Activated naive CD8-positive, alpha-beta T cell treated with anti-CD3 and anti-CD28 coated beads, Interleukin-2, amount 50 U/mL, for 16 hours (primary cell): ENCODE measurements around the gene KRT3.
"Not testable (repeated sequence)": the region's sequence is repeated elsewhere in the genome, so short reads cannot be mapped to it uniquely, and the experiment has no call there.

Experiments
- DNase-seq: peaks from one replicate; pipeline ENCODE4 v3.0.0-alpha.2; 2020; ENCODE audit warnings: low read depth, low spot score

KRT3 gene

GRCh38 chr12:52760623-52761022 is 35.3 kb downstream of the KRT3 start:
- no peak for DNase-seq

DNA sequence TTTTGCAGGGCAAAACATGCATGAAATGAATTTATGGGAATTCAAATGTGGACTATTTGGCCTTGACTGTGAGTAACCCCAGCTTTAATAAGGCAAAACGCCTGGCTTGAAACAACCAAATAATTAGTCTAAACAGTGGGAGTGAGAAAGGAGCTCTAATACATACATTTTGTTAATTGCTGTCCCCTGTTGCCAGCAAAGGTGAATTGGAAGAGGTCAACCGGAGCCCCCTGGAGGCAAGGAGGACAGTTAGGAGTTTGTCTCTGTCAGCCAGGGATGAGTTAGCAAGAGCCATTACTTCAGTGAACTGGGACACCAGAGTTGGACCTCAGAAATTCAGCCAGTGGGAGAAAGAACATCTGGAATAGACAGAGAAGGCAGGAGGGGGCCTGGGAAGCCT is 36.2 kb downstream of the KRT3 start:
- no peak for DNase-seq

DNA sequence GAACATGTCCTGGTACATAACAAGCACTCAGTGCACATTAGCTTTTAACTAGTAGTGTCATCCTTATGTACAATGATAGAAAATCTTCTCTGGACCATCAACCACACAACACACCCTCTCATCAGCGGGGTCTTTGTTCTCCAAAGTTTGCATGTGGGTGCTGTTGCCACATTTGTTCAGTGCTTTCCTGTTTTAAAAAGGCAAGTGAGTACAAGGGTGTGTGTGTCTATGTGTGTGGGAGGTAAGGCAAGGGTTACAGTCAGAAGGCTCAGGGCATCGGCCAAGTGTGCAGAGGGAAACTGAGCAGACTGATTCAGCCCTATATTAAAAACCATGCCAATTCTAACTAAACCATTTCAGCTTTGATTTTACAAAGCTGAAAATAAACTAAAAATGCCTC is 36.7 kb downstream of the KRT3 start:
- DNase-seq, result no peak

- DNase-seq, result no peak
Measured at GRCh38 chr12:52757449-52758176, 38.3 kb downstream of the KRT3 start.

GRCh38 chr12:52756281-52756960 is 39.5 kb downstream of the KRT3 start:
- DNase-seq, result no peak

- DNase-seq, result no peak
Measured at GRCh38 chr12:52755533-52755932, 40.4 kb downstream of the KRT3 start.

- no peak for DNase-seq
Measured at GRCh38 chr12:52754135-52754534, 41.8 kb downstream of the KRT3 start.

- no peak for DNase-seq
Measured at GRCh38 chr12:52753283-52753682, 42.6 kb downstream of the KRT3 start.

DNA sequence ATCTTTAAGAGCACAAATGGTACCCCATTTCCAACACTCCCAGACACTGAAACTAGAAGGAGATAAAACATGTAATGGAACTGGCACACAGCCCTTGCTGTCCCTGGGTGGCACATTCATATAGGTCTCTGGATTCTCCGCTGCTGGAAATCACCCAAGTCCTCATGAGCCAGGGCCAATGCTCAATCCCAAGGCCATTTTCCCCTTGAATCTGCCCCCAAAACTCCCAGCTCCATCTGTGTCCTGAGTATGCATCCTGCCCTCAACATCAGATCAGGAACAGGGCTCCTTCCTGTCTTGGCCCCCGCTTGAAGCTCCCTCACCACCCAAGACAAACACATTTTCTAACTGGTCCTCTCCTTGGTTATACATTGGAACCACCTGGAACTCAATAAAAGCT is 43.4 kb downstream of the KRT3 start:
- no peak for DNase-seq

DNA sequence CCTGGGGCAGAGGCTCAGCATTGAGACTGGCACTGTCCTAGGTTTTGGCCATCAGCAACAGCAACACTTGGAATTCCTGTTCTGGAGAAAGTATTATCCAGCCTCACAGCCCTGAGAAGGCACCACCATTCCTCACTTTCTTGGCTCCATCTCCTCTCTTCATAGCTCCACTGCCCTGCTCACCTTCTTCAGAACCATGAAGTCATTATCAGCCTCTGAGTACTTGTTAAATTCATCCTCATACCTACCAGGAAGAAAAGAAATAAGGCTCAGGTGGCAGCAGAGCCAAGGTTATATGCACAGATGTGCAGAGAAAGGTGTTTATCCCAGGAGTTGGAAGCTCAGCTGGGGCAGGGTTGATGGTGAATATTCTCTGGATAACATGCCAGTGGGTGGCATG is 44.1 kb downstream of the KRT3 start:
- no peak for DNase-seq

DNA sequence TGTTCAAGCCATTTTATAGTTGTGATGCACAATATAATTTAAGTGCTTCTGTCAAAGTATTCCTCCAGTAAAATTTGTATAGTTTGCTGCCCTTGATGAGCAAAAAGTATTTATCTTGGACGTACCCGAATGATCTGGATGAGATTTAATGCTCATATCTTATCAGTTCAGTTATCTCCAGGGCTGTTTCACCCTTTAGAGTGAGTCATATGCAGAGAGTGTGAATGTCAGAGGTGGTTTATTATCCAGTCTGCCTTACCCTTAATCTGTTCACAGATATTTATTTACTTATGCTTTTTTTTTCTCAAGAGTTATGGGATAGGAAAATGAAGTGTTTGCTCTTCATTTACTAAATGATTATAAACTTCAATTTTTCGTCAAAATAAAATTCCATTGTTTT is 45.4 kb downstream of the KRT3 start:
- DNase-seq, result not testable (repeated sequence)

DNA sequence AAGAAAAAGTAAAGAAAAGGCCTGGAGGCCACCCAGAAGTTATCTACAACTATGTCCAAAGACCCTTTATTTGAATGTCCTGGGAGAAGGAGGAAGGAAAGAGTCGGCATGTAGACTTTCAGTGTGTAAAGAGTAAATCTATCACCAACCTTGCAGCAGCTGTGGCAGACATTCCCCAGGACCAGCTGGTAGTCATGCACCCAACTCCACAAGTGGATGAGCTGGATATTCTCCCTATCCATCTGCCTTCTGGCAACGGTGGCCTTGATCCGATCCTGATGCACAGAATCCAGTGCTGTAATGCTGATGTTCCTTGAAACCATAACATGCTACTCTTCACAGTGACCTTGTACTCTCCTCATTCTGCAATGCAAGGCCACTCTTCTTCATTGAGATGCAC is 46.1 kb downstream of the KRT3 start:
- no peak for DNase-seq

GRCh38 chr12:52748578-52748977 is 47.3 kb downstream of the KRT3 start:
- no peak for DNase-seq

GRCh38 chr12:52745554-52745953 is 50.4 kb downstream of the KRT3 start:
- DNase-seq, result no peak

DNA sequence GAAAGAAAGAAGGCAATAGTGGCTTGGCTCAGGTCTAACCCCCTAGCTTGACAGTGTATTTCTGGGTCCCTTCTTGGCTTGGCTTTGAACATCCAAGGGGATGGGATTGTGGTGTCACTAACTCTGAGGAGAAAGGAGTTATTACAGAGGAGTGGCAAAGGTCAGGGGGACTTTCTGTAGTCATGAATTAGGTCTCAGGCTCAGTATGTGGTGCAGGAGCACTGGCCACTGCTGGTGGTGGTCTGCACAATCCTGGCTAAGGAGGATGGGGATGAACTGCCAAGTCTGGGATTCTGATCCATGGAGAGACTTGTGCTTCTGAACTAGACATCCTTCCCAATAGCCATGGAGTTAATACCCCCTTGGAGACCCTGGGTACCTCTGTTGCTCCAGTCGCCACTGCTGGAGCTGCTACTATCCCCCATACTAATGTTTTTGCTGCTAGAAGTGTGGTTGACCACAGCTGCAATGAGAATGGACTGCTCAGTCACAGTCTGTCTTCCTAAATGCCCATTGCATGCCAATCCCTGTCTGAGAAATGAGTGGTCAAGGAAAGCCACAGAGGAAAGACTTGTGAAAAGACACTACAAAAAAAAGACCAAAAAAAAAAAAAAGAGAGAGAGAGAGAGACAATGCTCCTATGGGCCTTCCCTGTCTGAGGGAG is 51.3 kb downstream of the KRT3 start:
- DNase-seq, result no peak

GRCh38 chr12:52742822-52743457 is 53.0 kb downstream of the KRT3 start:
- no peak for DNase-seq

GRCh38 chr12:52742196-52742580 is 53.7 kb downstream of the KRT3 start:
- DNase-seq, result no peak

GRCh38 chr12:52741375-52742195 is 54.3 kb downstream of the KRT3 start:
- peak; percentile 21 for DNase-seq

DNA sequence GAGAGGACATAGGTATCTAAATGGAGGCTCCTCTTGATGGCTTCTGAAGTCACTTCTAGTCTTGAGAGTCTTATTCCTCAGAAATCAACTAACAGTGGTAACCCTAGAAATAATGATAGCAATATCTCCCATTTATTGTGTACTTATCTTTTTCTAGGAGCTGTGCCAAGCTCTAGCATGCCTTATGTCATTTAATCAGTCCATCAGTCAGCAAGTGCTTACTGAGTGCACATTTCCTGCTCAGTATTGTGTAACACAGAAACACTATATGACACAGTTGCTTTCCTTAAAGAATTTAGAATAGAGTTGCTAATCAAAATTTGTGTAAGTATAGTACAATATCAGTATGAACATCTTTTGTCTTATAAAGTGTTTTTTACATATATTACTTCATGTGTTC is 55.3 kb downstream of the KRT3 start:
- no peak for DNase-seq

GRCh38 chr12:52739963-52740362 is 56.0 kb downstream of the KRT3 start:
- no peak for DNase-seq
